Measurements from ENCODE around the gene JARID2. TPM values are rescaled to one million over a fixed set of nuclear protein-coding genes. Genes with fewer than 3 reads are reported as not detected.
A peak's percentile ranks its signal among the peaks of the same experiment; 100 is the strongest.

Gene JARID2
- total and polyA plus RNA-seq, 9 of the 15 experiments (the other 6 are each of a cell fraction or from before 2014, with no cell fraction given), result 5.0 to 29.0 (median 15.6) TPM

DNA sequence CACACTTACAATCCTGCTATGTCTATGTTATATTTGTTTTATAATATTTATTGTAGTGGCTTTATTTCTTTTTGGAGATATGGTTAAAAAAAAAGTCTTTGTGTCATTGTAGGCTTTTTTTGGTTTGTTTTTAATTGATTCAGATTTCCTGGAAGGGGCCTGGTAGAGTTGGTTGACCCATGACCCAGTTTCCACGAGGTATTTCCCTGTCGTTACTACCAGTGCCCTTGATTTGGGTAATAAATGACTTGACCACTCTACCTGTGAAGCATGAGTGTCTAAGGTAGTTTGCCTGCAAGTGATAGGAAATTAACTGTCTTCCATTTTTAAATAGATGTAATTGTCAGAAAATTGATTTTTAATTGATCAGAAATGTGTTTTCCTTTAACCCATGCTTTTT, 121.0 kb downstream of the JARID2 start (continued):
- 0 out of 2 replicates have a peak, but pooled peaks have one; percentile 15 for TF ChIP-seq MGA (IDR thresholded peaks at IDR 0.05)
- TF ChIP-seq, protein P1, sequence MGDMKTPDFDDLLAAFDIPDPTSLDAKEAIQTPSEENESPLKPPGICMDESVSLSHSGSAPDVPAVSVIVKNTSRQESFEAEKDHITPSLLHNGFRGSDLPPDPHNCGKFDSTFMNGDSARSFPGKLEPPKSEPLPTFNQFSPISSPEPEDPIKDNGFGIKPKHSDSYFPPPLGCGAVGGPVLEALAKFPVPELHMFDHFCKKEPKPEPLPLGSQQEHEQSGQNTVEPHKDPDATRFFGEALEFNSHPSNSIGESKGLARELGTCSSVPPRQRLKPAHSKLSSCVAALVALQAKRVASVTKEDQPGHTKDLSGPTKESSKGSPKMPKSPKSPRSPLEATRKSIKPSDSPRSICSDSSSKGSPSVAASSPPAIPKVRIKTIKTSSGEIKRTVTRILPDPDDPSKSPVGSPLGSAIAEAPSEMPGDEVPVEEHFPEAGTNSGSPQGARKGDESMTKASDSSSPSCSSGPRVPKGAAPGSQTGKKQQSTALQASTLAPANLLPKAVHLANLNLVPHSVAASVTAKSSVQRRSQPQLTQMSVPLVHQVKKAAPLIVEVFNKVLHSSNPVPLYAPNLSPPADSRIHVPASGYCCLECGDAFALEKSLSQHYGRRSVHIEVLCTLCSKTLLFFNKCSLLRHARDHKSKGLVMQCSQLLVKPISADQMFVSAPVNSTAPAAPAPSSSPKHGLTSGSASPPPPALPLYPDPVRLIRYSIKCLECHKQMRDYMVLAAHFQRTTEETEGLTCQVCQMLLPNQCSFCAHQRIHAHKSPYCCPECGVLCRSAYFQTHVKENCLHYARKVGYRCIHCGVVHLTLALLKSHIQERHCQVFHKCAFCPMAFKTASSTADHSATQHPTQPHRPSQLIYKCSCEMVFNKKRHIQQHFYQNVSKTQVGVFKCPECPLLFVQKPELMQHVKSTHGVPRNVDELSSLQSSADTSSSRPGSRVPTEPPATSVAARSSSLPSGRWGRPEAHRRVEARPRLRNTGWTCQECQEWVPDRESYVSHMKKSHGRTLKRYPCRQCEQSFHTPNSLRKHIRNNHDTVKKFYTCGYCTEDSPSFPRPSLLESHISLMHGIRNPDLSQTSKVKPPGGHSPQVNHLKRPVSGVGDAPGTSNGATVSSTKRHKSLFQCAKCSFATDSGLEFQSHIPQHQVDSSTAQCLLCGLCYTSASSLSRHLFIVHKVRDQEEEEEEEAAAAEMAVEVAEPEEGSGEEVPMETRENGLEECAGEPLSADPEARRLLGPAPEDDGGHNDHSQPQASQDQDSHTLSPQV (IDR thresholded peaks at IDR 0.05), result 0 out of 2 replicates have a peak, but pooled peaks have one; percentile 7
- TF ChIP-seq, protein P2, sequence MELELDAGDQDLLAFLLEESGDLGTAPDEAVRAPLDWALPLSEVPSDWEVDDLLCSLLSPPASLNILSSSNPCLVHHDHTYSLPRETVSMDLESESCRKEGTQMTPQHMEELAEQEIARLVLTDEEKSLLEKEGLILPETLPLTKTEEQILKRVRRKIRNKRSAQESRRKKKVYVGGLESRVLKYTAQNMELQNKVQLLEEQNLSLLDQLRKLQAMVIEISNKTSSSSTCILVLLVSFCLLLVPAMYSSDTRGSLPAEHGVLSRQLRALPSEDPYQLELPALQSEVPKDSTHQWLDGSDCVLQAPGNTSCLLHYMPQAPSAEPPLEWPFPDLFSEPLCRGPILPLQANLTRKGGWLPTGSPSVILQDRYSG (tag; conservative IDR thresholded peaks at IDR 0.05; ENCODE audit: low read depth), result no peak
- no peak for TF ChIP-seq ZNF445 (CRISPR knock-in tag; IDR thresholded peaks at IDR 0.05; ENCODE audit: low read depth)

All from K562 (cell line).